Endothelial cell (in vitro differentiated cells): Measurements from ENCODE around the gene EEF2KMT. TPM values are rescaled to one million over a fixed set of nuclear protein-coding genes. Genes with fewer than 3 reads are reported as not detected.
A peak's percentile ranks its signal among the peaks of the same experiment; 100 is the strongest.
"Not testable (repeated sequence)": the region's sequence is repeated elsewhere in the genome, so short reads cannot be mapped to it uniquely, and the experiment has no call there.

Experiments
- DNase-seq: peaks from one replicate; pipeline ENCODE4 v3.0.0; 2021; ENCODE audit warnings: low spot score
- H3K27ac Mint-ChIP-seq: one replicate; pipeline ENCODE4 v1.8.0; 2021; ENCODE audit warnings: mixed read lengths, inconsistent platforms; ENCODE audit not compliant: unreplicated experiment
- H3K27me3 Mint-ChIP-seq: one replicate; pipeline ENCODE4 v1.8.0; 2021; ENCODE audit warnings: mild to moderate bottlenecking, moderate library complexity, mixed read lengths, inconsistent platforms; ENCODE audit not compliant: unreplicated experiment
- H3K36me3 Mint-ChIP-seq: one replicate; pipeline ENCODE4 v1.8.0; 2021; ENCODE audit warnings: mild to moderate bottlenecking, low read depth, mixed read lengths, inconsistent platforms; ENCODE audit not compliant: unreplicated experiment
- H3K4me1 Mint-ChIP-seq: one replicate; pipeline ENCODE4 v1.8.0; 2021; ENCODE audit warnings: mild to moderate bottlenecking, mixed read lengths, inconsistent platforms; ENCODE audit not compliant: unreplicated experiment
- H3K4me3 Mint-ChIP-seq: one replicate; pipeline ENCODE4 v1.8.0; 2021; ENCODE audit warnings: mild to moderate bottlenecking, mixed read lengths, inconsistent platforms; ENCODE audit not compliant: unreplicated experiment
- H3K9me3 Mint-ChIP-seq: one replicate; pipeline ENCODE4 v1.8.0; 2021; ENCODE audit warnings: mixed read lengths, inconsistent platforms; ENCODE audit not compliant: unreplicated experiment
- CTCF ChIP-seq: fragments of 200-600 bp; sonication (generic); IDR thresholded peaks from one replicate; pipeline ENCODE4 v1.5.0; 2021; ENCODE audit warnings: antibody characterized with exemption; ENCODE audit not compliant: unreplicated experiment
- total RNA-seq: library from RNA; stranded (reverse); fragmentation: NEBNext Ultra II Directional; extraction: Animal tissue kit (Norgen Biotek cat#: 25700); gene quantifications from one replicate; pipeline ENCODE4 v1.2.1, GENCODE V29; 2021; ENCODE audit not compliant: unreplicated experiment

EEF2KMT gene
- total RNA-seq, 1 donor from 2014 or later, result 6.7 TPM

GRCh38 chr16:5078626-5079025, 19.0 kb downstream of the EEF2KMT start:
- no peaks in the 10 kb centered on the region for H3K4me1 Mint-ChIP-seq
- no peak for DNase-seq
- TF ChIP-seq CTCF, result no peak
- no peak overlapping the region for H3K27ac Mint-ChIP-seq
- peaks cover 1% of the 10 kb centered on the region for H3K27me3 Mint-ChIP-seq
- no peak overlapping the region for H3K4me3 Mint-ChIP-seq
- peaks cover 15% of the 10 kb centered on the region for H3K36me3 Mint-ChIP-seq
- no peaks in the 10 kb centered on the region for H3K9me3 Mint-ChIP-seq

- no peak for TF ChIP-seq CTCF
- no peaks in the 10 kb centered on the region for H3K9me3 Mint-ChIP-seq
- H3K27ac Mint-ChIP-seq, result no peak overlapping the region
- H3K36me3 Mint-ChIP-seq, result peaks cover 18% of the 10 kb centered on the region
- H3K4me1 Mint-ChIP-seq, result peaks cover 2% of the 10 kb centered on the region
- H3K4me3 Mint-ChIP-seq, result no peak overlapping the region
- peaks cover 1% of the 10 kb centered on the region for H3K27me3 Mint-ChIP-seq
- no peak for DNase-seq
Observed at GRCh38 chr16:5077304-5077703, 20.3 kb downstream of the EEF2KMT start.

GRCh38 chr16:5075637-5076036, 22.0 kb downstream of the EEF2KMT start:
- no peak for DNase-seq
- Mint-ChIP-seq H3K4me3 (no peak overlapping the region), H3K27me3 (peaks cover 1% of the 10 kb centered on the region), H3K36me3 (peaks cover 18% of the 10 kb centered on the region), H3K9me3 (no peaks in the 10 kb centered on the region), H3K27ac (no peak overlapping the region), H3K4me1 (peaks cover 4% of the 10 kb centered on the region)
- no peak for TF ChIP-seq CTCF

- DNase-seq, H3K27ac Mint-ChIP-seq, H3K4me3 Mint-ChIP-seq: not testable (repeated sequence)
Observed at GRCh38 chr16:5073771-5074170, 23.8 kb downstream of the EEF2KMT start.

GRCh38 chr16:5073279-5073629, 24.3 kb downstream of the EEF2KMT start:
- peaks cover 4% of the 10 kb centered on the region for H3K4me1 Mint-ChIP-seq
- DNase-seq, result no peak
- no peak for TF ChIP-seq CTCF
- no peaks in the 10 kb centered on the region for H3K9me3 Mint-ChIP-seq
- no peak overlapping the region for H3K27ac Mint-ChIP-seq
- peaks cover 3% of the 10 kb centered on the region for H3K27me3 Mint-ChIP-seq
- peaks cover 15% of the 10 kb centered on the region for H3K36me3 Mint-ChIP-seq
- H3K4me3 Mint-ChIP-seq, result peak overlapping the region; percentile 96

More at GRCh38 chr16:5073771-5074170, 23.8 kb downstream of the EEF2KMT start:
- peaks cover 15% of the 10 kb centered on the region for H3K36me3 Mint-ChIP-seq
- H3K9me3 Mint-ChIP-seq, H3K4me1 Mint-ChIP-seq, H3K27me3 Mint-ChIP-seq: not testable (repeated sequence)
